Airway epithelial cell (primary cell): Measurements from ENCODE around the gene CCL24. TPM values are rescaled to one million over a fixed set of nuclear protein-coding genes. Genes with fewer than 3 reads are reported as not detected.

Source experiments
- total RNA-seq: library from RNA; depleted of rRNA; stranded (reverse); fragments of >200 nt; gene quantifications from 2 replicates; pipeline ENCODE4 v1.2.3, GENCODE V29; 2015

The CCL24 gene, protein sequence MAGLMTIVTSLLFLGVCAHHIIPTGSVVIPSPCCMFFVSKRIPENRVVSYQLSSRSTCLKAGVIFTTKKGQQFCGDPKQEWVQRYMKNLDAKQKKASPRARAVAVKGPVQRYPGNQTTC
- not detected in 2 replicates for total RNA-seq

DNA sequence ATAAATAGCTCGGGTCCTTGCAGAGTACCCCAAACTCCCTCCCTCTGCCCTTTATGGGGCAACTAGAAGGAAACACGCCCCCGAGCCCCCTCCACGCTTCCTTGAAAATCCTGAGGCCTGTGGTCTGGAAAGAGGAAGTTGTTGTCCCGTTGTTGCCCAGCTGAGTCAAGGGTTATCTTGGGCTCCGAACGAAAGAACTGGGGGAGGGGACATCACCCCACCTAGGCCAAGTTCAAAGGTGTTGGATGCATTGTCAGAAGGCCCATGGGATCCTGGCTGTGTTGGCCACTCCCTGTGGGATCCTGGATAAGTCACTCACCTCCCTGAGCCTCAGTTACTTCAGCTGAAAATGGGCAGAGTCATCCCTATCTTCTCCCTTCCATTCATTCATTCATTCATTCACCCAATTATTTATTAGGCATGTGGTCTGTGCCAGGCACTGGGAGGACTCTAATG, at the start of gene CCL24:
Gene CCL24, minus strand, starts transcription at position 26 of the 456 bp plus-strand sequence. CDS start 91 bp downstream, outside the sequence.

DNA sequence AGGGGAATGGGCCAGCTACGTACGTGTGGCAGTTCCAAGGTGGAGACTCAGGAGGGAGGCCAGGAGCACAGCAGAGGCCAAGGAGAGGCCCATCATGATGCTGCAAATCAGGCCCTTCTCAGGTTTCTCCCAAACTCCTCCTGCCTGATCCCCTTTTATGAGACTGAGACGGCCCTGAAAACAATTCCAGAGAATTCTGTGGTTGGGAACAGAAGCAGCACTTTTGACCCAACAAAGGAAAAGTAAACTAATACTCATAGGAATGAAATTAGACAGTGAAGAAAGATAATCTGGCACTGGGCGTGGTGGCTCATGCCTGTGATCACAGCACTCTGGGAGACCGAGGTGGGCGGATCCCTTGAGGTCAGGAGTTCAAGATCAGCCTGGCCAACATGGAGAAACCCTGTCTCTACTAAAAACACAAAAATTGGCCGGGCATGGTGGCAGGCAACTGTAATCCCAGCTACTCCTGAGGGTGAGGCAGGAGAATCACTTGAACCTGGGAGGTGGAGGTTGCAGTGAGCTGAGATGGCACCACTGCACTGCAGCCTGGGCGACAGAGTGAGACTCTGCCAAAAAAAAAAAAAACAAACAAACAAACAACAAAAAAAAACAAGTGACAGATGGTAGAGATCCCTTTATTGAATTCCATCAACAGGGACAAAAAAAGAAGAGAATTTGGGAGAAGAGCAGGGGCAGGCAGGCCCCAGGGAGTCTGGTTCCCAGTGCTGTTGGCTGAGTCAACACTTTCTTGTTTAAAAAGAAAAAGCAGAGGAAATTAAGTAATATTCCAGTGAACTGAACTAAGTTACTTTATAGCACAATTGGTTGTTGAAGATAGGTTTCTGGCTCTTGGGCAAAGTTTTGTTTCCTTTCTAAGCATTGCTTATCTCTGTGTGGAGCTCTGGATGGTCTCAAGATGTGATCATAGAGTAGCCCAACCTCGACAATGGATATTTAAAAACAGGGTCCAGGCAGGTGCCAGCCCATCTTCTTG, 41.2 kb downstream of the CCL24 start, which contains the start of gene CCL26:
Gene CCL26, minus strand, starts transcription at position 131 of the 997 bp plus-strand sequence. Its CDS starts 35 bp downstream, at position 96.

Other genes starting within 250 kb of the CCL24 start
- 4.0 and 6.5 TPM in 2 replicates for gene HIP1, start 74.9 kb downstream of the CCL24 start, total RNA-seq
- gene CCL26, start 41.6 kb downstream of the CCL24 start, total RNA-seq: not detected in 2 replicates
- 43.1 and 49.9 TPM in 2 replicates for gene RHBDD2, start 65.2 kb upstream of the CCL24 start, total RNA-seq
- gene POR, start 101.3 kb upstream of the CCL24 start, total RNA-seq: 94.5 and 110 TPM in 2 replicates
- gene TMEM120A, start 180.8 kb upstream of the CCL24 start, total RNA-seq: 18.0 and 19.5 TPM in 2 replicates
- gene STYXL1, start 234.2 kb upstream of the CCL24 start, total RNA-seq: 64.3 and 73.5 TPM in 2 replicates
- 173 and 222 TPM in 2 replicates for gene MDH2, start 234.3 kb upstream of the CCL24 start, total RNA-seq